NCI-H2227 treated with DMSO at 0.1 percent for 48 hours (cell line): ENCODE measurements around the gene CDH4.

Experiments
- DNase-seq: peaks from one replicate; lab custom pipeline; 2025; lab: John Stamatoyannopoulos, UW

The CDH4 gene

GRCh38 chr20:61537239-61538182 is 285.4 kb downstream of the CDH4 start:
- no peak for DNase-seq

DNA sequence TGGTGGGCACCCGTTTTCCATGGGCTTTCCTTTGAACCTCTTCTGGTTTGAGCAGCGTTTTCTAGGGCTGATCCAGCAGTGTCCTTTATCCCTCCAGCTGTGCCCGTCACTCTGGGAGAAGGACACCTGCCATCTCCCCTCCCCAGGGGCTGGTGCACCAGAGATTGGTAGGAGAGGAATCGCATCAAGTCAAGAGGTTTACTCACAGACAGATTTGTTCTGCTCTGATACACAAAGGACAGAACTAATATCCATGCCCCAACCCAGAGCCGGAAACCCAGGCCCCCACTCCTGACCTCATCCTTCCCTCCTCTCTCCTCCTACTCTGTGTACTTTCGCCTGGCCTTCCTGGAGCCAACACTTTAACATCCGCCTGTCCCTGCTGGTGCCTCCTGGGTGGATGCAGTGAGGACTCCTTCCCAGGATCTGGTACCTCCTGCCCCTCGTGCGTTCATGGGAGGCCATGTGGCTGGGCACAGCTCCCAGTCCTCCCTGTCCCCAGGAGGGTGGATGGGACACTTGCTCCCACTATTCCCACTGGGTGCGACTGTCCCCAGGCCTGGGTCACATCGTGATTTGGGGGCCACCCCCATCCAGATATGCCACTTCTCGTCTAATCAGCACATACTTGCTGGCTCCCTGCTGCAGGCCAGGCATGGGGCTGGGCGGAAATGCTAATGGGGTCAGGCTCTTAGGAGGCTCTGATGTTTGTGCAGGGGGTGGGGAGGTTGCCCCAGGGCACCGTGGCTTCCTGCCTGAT is 286.3 kb downstream of the CDH4 start:
- DNase-seq = no peak

- DNase-seq = no peak
These were observed 286.8 kb downstream of the CDH4 start for GRCh38 chr20:61538943-61539265.

DNA sequence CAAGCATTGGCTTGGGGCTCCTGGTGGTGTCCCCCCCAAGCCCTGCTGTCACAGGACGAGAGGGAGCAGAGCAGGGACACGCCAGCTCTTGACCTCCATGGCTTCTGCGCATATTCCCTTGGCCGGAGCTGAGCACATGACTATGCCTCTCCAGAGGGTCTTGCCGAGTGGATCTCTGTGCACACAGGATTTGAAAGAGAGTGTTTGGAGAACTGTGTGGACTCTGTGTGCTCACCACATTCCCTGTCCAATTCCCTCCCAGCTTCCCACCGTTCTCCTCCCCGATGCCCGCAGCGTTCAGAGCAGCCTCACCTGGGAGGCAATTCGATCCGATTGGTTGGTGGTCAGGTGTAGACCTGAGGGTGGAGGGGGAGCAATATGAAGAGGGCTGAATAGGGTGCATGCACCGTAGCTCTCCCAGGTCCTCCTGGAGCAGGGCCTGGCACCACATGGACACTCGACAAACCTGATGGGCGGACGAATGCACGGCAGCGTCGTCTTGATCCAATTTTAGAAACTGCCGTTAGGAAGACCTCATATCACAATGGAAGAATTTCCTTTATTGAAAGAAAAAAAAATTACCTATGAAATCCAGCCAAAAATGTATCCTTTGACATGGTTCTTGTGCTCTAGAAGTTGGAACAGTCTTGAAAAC is 287.8 kb downstream of the CDH4 start:
- no peak for DNase-seq

- DNase-seq = no peak
These were observed 289.5 kb downstream of the CDH4 start for GRCh38 chr20:61541537-61541936.

GRCh38 chr20:61543086-61543485 is 291.0 kb downstream of the CDH4 start:
- peak; percentile 4 for DNase-seq

GRCh38 chr20:61543931-61544745 is 292.1 kb downstream of the CDH4 start:
- DNase-seq = no peak

- DNase-seq = no peak
These were observed 293.1 kb downstream of the CDH4 start for GRCh38 chr20:61544910-61545889.

DNA sequence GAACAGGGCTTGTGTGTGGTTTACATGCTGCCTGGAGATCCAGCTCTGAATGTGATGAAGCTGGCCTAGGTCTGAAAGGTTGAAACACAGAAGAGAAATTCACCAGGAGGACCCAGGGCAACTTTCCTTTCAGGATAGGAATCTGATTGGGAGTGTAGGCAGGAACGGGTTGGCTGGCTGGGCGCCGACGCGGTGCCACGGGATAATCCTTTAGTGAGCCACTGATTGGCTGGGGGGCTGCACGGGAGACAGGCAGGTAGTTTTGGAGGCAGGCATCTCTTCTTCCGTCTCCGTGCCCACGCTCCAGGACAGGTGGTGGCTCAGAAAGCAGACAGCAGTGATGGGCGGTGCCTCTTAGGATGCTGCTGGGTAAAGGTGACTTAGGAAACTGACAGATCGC is 294.6 kb downstream of the CDH4 start:
- DNase-seq = no peak

DNA sequence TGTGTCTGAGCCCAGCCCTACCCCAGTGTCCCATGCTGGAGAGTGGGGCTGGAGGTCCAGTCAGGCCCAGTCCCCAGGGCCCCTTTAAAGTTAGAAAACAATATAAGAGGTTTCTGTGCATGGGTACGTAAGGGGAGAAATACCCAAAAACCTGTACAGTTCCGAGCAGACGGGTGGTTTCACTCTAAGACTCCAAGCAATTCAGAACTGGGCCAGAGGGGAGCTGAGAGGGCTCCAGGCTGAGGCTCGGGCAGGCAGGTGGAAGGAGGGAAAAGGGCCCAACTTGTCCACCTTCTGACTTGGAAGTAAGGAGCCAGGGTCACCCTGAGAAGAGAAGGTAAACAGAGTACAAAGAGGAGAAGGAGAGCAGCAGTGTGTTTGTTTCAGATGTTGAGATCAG is 296.0 kb downstream of the CDH4 start:
- no peak for DNase-seq

DNA sequence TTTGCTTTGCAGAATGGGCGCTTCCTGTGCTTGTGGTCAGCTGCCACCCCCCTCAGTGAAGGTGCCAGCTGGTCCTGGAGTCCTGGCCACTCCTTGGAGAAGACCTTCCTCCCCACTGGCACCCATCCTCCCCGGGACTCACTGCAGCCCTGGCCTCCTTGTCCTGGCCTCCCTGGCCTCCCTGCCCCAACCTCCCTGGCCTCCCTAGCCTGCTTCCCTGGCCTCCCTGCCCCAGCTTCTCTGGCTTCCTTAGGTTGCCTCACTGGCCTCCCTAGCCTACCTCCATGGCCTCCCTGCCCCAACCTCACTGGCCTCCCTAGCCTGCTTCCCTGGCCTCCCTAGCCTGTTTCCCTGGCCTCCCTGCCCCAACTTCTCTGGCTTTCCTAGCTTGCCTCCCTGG is 297.8 kb downstream of the CDH4 start:
- DNase-seq = no peak

GRCh38 chr20:61551401-61551800 is 299.3 kb downstream of the CDH4 start:
- no peak for DNase-seq

DNA sequence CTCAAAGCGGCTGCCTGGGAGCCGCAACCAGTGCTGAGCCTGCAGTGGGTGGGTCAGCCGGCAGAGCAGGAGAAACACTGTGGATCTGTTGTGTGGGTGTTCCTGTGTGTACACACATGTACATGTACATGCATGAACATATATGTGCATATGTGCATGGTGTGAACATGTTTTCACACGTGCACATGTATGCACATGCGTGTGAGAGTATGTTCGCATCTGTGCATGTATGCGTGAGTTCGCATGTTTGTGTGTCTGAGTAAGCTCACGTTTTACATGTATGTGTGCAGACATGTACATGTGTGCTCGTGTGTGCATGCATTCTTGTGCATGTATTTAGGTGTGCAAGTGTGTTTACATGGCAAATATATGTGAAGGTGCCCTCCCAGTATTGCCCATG is 302.6 kb downstream of the CDH4 start:
- no peak for DNase-seq

- no peak for DNase-seq
These were observed 303.5 kb downstream of the CDH4 start for GRCh38 chr20:61555566-61555965.

DNA sequence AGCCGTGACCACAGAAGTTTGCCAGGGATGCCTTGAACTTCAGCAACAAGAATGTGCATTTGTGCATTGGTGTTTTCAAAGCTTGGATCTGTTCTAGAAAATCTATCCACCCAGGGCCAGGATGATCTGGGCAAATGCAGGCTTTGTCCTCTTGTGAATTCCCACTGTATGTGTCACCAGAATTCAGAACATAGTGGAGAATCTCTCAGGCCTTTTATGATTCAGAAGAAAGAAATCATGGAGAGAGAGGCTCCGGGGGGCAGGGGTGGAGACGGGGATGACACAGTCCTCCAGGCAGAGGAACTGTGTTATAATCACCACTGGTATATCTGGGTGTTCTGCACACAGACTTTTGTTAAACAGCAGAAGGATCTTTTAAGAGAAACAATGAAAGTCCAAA is 304.1 kb downstream of the CDH4 start:
- DNase-seq = no peak

DNA sequence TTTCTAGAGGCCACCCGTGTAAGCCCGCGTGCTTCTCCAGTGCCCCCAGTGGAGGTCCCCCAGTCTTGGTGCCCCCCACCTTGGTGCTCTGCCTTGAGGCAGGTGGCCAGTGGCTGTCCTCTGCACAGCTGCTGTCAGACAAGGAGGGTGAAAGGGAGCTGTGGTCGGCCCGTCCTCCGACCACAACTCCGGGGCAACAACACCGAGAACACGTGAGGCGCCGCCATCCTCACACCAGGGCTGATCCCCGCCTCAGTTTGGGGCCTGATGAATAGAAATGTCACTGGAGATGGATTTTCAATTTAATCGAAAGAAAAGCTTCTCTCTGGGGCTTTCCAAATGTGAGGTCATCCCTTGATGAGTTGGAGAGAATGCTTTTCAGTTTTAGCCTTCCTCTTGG is 304.6 kb downstream of the CDH4 start:
- DNase-seq = no peak

DNA sequence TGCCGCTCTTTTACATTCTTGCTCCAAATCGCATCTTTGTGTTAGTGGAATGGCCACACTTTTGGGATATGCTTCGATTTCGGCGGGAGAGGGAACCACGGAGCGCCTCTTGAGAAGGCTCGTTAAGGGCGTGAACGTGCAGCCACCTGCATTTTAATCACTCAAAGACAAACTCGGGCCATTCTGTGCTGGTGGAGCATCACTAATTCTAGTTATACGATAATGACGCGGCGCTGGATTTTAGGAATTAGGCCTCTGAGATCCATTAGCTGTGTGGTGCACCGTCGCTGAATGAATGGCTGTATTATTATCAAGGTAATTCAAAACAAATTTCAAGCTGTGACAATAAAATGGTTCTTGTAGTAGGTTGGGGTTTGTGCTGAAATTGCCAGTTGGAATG is 305.6 kb downstream of the CDH4 start:
- peak; percentile 56 for DNase-seq

GRCh38 chr20:61558726-61559125 is 306.7 kb downstream of the CDH4 start:
- DNase-seq = peak; percentile 79

GRCh38 chr20:61559706-61560315 is 307.8 kb downstream of the CDH4 start:
- no peak for DNase-seq

- DNase-seq = no peak
These were observed 308.3 kb downstream of the CDH4 start for GRCh38 chr20:61560361-61560853.
